Mesenchymal stem cell (in vitro differentiated cells and primary cell): ENCODE results near the gene MUC15.

Experiments used
- DNase-seq: peaks from one replicate; pipeline ENCODE4 v3.0.0-alpha.2; 2013
- H2AFZ ChIP-seq: one replicate; pipeline ENCODE4 v1.6.1; 2013; ENCODE audit warnings: low read depth, mild to moderate bottlenecking, control low read depth, inconsistent platforms, low read length, moderate library complexity
- H2AK5ac ChIP-seq: 2 replicates; pipeline ENCODE4 v1.6.1; 2013; ENCODE audit warnings: low read length, moderate library complexity, mild to moderate bottlenecking, inconsistent platforms; ENCODE audit not compliant: severe bottlenecking
- H2BK120ac ChIP-seq: one replicate; pipeline ENCODE4 v1.6.1; 2013; ENCODE audit warnings: low read depth, mild to moderate bottlenecking, inconsistent platforms, low read length, moderate library complexity
- H2BK12ac ChIP-seq, 2 experiments: one replicate each; pipeline ENCODE4 v1.6.1; 2013; ENCODE audit warnings: inconsistent platforms in 2 of 2, low read length in 2 of 2, mild to moderate bottlenecking in 2 of 2, moderate library complexity in 2 of 2, control low read depth in 1 of 2
- H2BK15ac ChIP-seq: one replicate; pipeline ENCODE4 v1.6.1; 2013; ENCODE audit warnings: mild to moderate bottlenecking, low read depth, inconsistent platforms; ENCODE audit not compliant: poor library complexity, severe bottlenecking
- H2BK5ac ChIP-seq: 2 replicates; pipeline ENCODE4 v1.6.1; 2013; ENCODE audit warnings: low read depth, mild to moderate bottlenecking, low read length, control low read depth, inconsistent platforms; ENCODE audit not compliant: poor library complexity, severe bottlenecking
- H3K14ac ChIP-seq, 2 experiments: one replicate each; pipeline ENCODE4 v1.6.1; 2013; ENCODE audit warnings: inconsistent platforms in 2 of 2, low read length in 2 of 2, control low read depth in 1 of 2, mild to moderate bottlenecking in 1 of 2, moderate library complexity in 1 of 2
- H3K18ac ChIP-seq, 2 experiments: one replicate each; pipeline ENCODE4 v1.6.1; 2013; ENCODE audit warnings: inconsistent platforms in 2 of 2, low read length in 2 of 2, control low read depth in 1 of 2, low read depth in 1 of 2, mild to moderate bottlenecking in 1 of 2
- H3K23ac ChIP-seq, 2 experiments: one replicate each; pipeline ENCODE4 v1.6.1; 2013; ENCODE audit warnings: inconsistent platforms in 2 of 2, low read length in 2 of 2, mild to moderate bottlenecking in 2 of 2, moderate library complexity in 2 of 2, control low read depth in 1 of 2
- H3K27ac ChIP-seq: 2 replicates; pipeline ENCODE4 v1.5.1; 2013; ENCODE audit warnings: mild to moderate bottlenecking, moderate library complexity, low read length, control low read depth, inconsistent platforms; ENCODE audit not compliant: poor library complexity, severe bottlenecking
- H3K27me3 ChIP-seq, 2 experiments: 2 replicates each; pipeline versions ENCODE4 v1.6.1 to v1.7.0; 2013; ENCODE audit warnings: low read length in 2 of 2, mild to moderate bottlenecking in 2 of 2, moderate library complexity in 2 of 2, control low read depth in 1 of 2, inconsistent platforms in 1 of 2; ENCODE audit not compliant: control insufficient read depth in 1 of 2, insufficient read depth in 1 of 2
- H3K36me3 ChIP-seq, 2 experiments: 2 replicates each; pipeline versions ENCODE4 v1.6.1 to v1.7.0; 2013; ENCODE audit warnings: low read length in 2 of 2, control low read depth in 1 of 2, inconsistent platforms in 1 of 2, low read depth in 1 of 2, mild to moderate bottlenecking in 1 of 2; ENCODE audit not compliant: insufficient read depth in 2 of 2, control insufficient read depth in 1 of 2
- H3K4ac ChIP-seq, 2 experiments: one replicate each; pipeline ENCODE4 v1.6.1; 2013; ENCODE audit warnings: inconsistent platforms in 2 of 2, low read length in 2 of 2, mild to moderate bottlenecking in 2 of 2, moderate library complexity in 2 of 2, control low read depth in 1 of 2, low read depth in 1 of 2
- H3K4me1 ChIP-seq: 2 replicates; pipeline ENCODE4 v1.6.1; 2013; ENCODE audit warnings: low read depth, low read length, control low read depth; ENCODE audit not compliant: control insufficient read depth, insufficient read depth
- H3K4me2 ChIP-seq: 2 replicates; pipeline ENCODE4 v1.6.1; 2013; ENCODE audit warnings: low read length, mild to moderate bottlenecking, inconsistent platforms; ENCODE audit not compliant: poor library complexity, severe bottlenecking
- H3K4me3 ChIP-seq, 2 experiments: 2 replicates each; pipeline versions ENCODE4 v1.5.1 to v1.7.0; 2013; ENCODE audit warnings: low read length in 2 of 2, mild to moderate bottlenecking in 2 of 2, control low read depth in 1 of 2, low read depth in 1 of 2; ENCODE audit not compliant: insufficient read depth in 1 of 2
- H3K79me1 ChIP-seq: replicated peaks from 2 replicates; pipeline ENCODE4 v1.6.1; 2013; ENCODE audit warnings: mild to moderate bottlenecking, control low read depth, low read length, inconsistent platforms; ENCODE audit not compliant: poor library complexity, severe bottlenecking
- H3K9ac ChIP-seq: 2 replicates; pipeline ENCODE4 v1.7.0; 2013; ENCODE audit warnings: mild to moderate bottlenecking, low read length, moderate library complexity
- H3K9me3 ChIP-seq: 2 replicates; pipeline ENCODE4 v1.7.0; 2013; ENCODE audit warnings: mild to moderate bottlenecking, low read length; ENCODE audit not compliant: control insufficient read depth
- H4K8ac ChIP-seq: one replicate; pipeline ENCODE4 v1.6.1; 2013; ENCODE audit warnings: inconsistent platforms, mild to moderate bottlenecking, low read length, moderate library complexity
- H4K91ac ChIP-seq: one replicate; pipeline ENCODE4 v1.6.1; 2013; ENCODE audit warnings: mild to moderate bottlenecking, low read length, inconsistent platforms
- WGBS: methylation state at CpG from one replicate; pipeline ENCODE4 v1.1.7; 2013; ENCODE audit warnings: mixed read lengths; 5-methylcytosine and 5-hydroxymethylcytosine counted together

The MUC15 gene

DNA sequence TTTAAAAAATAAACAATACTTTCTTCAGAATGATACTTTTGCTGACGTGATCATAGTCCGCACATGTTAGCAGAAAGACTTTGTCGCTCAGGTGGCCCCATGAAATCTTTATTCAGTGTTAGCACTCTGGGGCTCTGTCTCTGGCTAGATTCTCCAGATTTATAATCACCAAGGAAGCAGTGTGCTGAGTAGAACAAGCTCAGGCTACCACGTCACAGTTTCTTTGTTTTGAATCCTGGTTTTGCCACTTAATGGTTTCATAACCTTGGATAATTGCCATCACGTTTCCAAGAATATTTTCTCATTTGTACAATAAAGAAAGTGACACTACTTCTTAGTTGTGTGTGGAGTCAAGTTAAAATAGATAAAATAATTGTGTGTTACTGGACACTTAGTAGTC is 3.9 kb upstream of the MUC15 start:
- no peak overlapping the region for H3K27ac ChIP-seq
- no peak overlapping the region for H2AK5ac ChIP-seq
- no peak overlapping the region for H3K4me2 ChIP-seq
- no peaks in the 10 kb centered on the region for H3K36me3 ChIP-seq
- DNase-seq = no peak
- no peak overlapping the region for H3K18ac ChIP-seq
- H3K4me3 ChIP-seq = no peak overlapping the region
- H3K79me1 ChIP-seq = no peaks in the 10 kb centered on the region
- no peak overlapping the region for H4K91ac ChIP-seq
- H3K23ac ChIP-seq = no peak overlapping the region
- no peak overlapping the region for H2AFZ ChIP-seq
- no peak overlapping the region for H2BK120ac ChIP-seq
- WGBS = 87% methylated on average over 4 of the region's 5 CpGs
- H2BK5ac ChIP-seq = no peak overlapping the region
- H4K8ac ChIP-seq = no peak overlapping the region
- no peak overlapping the region for H2BK12ac ChIP-seq
- no peaks in the 10 kb centered on the region for H3K9me3 ChIP-seq
- H3K27me3 ChIP-seq = no peaks in the 10 kb centered on the region
- H2BK15ac ChIP-seq = no peak overlapping the region
- H3K4me1 ChIP-seq = peaks cover 2% of the 10 kb centered on the region
- no peak overlapping the region for H3K4ac ChIP-seq
- no peak overlapping the region for H3K9ac ChIP-seq
- H3K14ac ChIP-seq = no peak overlapping the region

- Histone ChIP-seq H4K8ac (no peak overlapping the region), H3K4me3 (no peak overlapping the region), H3K4me1 (peaks cover 2% of the 10 kb centered on the region), H2BK120ac (no peak overlapping the region), H3K27me3 (no peaks in the 10 kb centered on the region), H3K27ac (no peak overlapping the region), H3K9me3 (no peaks in the 10 kb centered on the region), H2BK12ac (no peak overlapping the region), H3K36me3 (no peaks in the 10 kb centered on the region), H3K4me2 (no peak overlapping the region), H3K14ac (no peak overlapping the region), H3K9ac (no peak overlapping the region), H3K4ac (no peak overlapping the region), H3K23ac (no peak overlapping the region), H2BK15ac (no peak overlapping the region), H2AFZ (no peak overlapping the region), H3K79me1 (no peaks in the 10 kb centered on the region), H3K18ac (no peak overlapping the region), H2BK5ac (no peak overlapping the region), H2AK5ac (no peak overlapping the region), H4K91ac (no peak overlapping the region)
- WGBS = 77% methylated on average over 2 of the region's 2 CpGs
- DNase-seq = no peak
These were observed 1.8 kb upstream of the MUC15 start for GRCh38 chr11:26573896-26574295.

DNA sequence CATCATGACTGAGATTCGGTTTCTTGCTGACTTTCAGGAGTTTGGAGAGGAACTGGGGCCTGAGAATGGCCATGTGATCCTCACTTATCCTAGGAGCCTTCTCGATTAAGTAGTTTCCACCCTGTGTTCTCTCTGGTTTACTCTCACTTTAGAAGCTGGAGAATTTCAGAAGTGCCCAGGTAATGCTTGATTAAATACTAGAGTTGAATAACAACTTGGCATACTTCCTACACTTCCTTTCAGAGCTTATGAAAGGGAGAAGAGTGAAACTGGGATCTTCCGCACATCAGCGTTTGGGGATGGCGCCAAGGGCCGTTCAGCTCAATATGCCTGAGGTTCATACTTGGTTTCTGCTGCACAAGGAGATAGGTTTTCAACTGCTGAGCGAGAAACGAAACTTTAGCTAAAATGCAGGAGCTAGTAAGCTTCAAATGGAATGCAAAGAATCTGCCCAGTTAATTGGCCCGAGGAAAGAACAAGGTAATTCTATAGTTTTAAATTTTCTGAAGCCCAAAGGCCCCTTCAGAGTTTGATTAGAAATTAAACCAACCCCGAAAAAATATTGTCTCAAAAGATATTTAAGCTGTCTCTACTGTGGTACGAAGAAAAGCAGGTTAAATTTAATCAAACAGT is 823 bp upstream of the MUC15 start:
- H2BK120ac ChIP-seq = no peak overlapping the region
- H3K27me3 ChIP-seq = no peaks in the 10 kb centered on the region
- H3K23ac ChIP-seq = no peak overlapping the region
- no peaks in the 10 kb centered on the region for H3K36me3 ChIP-seq
- peaks cover 2% of the 10 kb centered on the region for H3K4me1 ChIP-seq
- H3K4me3 ChIP-seq = no peak overlapping the region
- H3K27ac ChIP-seq = no peak overlapping the region
- no peak overlapping the region for H2BK5ac ChIP-seq
- H3K4me2 ChIP-seq = no peak overlapping the region
- H3K4ac ChIP-seq = no peak overlapping the region
- no peak overlapping the region for H2AFZ ChIP-seq
- no peak for DNase-seq
- H3K79me1 ChIP-seq = no peaks in the 10 kb centered on the region
- 85% methylated on average over 8 of the region's 11 CpGs for WGBS
- H2AK5ac ChIP-seq = no peak overlapping the region
- H2BK12ac ChIP-seq = no peak overlapping the region
- H3K18ac ChIP-seq = no peak overlapping the region
- no peak overlapping the region for H4K91ac ChIP-seq
- no peak overlapping the region for H3K14ac ChIP-seq
- H4K8ac ChIP-seq = no peak overlapping the region
- H3K9me3 ChIP-seq = no peaks in the 10 kb centered on the region
- H2BK15ac ChIP-seq = no peak overlapping the region
- no peak overlapping the region for H3K9ac ChIP-seq

GRCh38 chr11:26569646-26570045 is 2.4 kb downstream of the MUC15 start:
- Histone ChIP-seq H2BK12ac (no peak overlapping the region), H2BK120ac (no peak overlapping the region), H3K9me3 (no peaks in the 10 kb centered on the region), H3K79me1 (no peaks in the 10 kb centered on the region), H2BK15ac (no peak overlapping the region), H3K27me3 (no peaks in the 10 kb centered on the region), H3K27ac (no peak overlapping the region), H2BK5ac (no peak overlapping the region), H3K4ac (no peak overlapping the region), H2AFZ (no peak overlapping the region), H3K4me3 (no peak overlapping the region), H3K23ac (no peak overlapping the region), H2AK5ac (no peak overlapping the region), H3K14ac (no peak overlapping the region), H4K8ac (no peak overlapping the region), H3K18ac (no peak overlapping the region), H3K4me2 (no peak overlapping the region), H4K91ac (no peak overlapping the region), H3K36me3 (no peaks in the 10 kb centered on the region), H3K9ac (no peak overlapping the region), H3K4me1 (peaks cover 2% of the 10 kb centered on the region)
- WGBS = no CpG with 5 or more reads among the region's 2 CpGs
- no peak for DNase-seq
